ENCODE measurements around the gene MYOCD. TPM values are rescaled to one million over a fixed set of nuclear protein-coding genes. Genes with fewer than 3 reads are reported as not detected.
A peak's percentile ranks its signal among the peaks of the same experiment; 100 is the strongest.

Gene MYOCD
- total and polyA plus RNA-seq, 2 of the 13 experiments (the other 11 are each of a cell fraction or from before 2014, with no cell fraction given) = not detected

DNA sequence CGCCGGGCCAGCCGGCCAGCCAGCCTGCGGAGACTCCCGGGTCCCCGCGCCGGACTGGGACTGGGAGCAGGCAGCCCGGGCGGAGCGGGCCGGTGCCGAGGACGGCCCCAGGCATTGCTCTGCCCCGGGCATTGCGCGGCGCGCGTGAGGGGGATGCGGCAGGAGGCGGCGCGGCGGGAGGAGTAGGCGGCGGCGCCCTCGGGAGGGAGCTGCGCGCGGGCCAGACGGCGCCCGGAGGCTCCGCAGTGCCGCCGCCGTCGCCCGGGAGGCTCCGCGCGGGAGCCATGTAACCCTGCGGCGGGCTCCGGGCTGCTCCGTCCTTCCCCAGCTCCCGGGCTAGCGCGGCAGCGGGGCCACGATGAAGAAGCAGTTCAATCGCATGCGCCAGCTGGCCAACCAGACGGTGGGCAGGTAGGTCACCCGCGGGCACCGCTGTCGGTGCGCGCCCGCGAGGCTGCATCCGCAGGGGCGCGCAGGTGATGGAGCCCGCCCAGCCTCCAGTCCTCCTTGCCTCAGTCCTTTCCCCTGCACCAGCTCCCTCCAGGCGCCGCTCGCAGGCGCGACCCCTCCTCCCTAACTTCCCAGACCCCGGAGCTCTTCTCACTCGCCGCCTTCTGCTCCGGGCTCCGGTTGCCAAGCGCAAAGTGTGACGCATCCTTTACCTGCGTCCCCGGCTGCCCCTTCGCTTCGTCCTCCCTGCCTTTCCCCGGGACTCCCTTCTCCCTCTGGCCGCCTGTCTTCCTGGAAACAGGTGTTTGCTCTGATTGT lies 124.0 kb downstream of the MYOCD start, which contains the start of gene ARHGAP44 (continued):
- TF ChIP-seq THYN1 (CRISPR knock-in tag; IDR thresholded peaks at IDR 0.05; ENCODE audit: borderline replicate concordance, low read depth) (no peak), ZNF777 (CRISPR knock-in tag; IDR thresholded peaks at IDR 0.05) (peak; percentile 98), NFKB2 (CRISPR knock-in tag; IDR thresholded peaks at IDR 0.05; ENCODE audit: borderline replicate concordance) (no peak)
- TF ChIP-seq, protein P1, sequence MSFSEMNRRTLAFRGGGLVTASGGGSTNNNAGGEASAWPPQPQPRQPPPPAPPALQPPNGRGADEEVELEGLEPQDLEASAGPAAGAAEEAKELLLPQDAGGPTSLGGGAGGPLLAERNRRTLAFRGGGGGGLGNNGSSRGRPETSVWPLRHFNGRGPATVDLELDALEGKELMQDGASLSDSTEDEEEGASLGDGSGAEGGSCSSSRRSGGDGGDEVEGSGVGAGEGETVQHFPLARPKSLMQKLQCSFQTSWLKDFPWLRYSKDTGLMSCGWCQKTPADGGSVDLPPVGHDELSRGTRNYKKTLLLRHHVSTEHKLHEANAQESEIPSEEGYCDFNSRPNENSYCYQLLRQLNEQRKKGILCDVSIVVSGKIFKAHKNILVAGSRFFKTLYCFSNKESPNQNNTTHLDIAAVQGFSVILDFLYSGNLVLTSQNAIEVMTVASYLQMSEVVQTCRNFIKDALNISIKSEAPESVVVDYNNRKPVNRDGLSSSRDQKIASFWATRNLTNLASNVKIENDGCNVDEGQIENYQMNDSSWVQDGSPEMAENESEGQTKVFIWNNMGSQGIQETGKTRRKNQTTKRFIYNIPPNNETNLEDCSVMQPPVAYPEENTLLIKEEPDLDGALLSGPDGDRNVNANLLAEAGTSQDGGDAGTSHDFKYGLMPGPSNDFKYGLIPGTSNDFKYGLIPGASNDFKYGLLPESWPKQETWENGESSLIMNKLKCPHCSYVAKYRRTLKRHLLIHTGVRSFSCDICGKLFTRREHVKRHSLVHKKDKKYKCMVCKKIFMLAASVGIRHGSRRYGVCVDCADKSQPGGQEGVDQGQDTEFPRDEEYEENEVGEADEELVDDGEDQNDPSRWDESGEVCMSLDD (CRISPR knock-in tag; IDR thresholded peaks at IDR 0.05; ENCODE audit: borderline replicate concordance) = no peak

DNA sequence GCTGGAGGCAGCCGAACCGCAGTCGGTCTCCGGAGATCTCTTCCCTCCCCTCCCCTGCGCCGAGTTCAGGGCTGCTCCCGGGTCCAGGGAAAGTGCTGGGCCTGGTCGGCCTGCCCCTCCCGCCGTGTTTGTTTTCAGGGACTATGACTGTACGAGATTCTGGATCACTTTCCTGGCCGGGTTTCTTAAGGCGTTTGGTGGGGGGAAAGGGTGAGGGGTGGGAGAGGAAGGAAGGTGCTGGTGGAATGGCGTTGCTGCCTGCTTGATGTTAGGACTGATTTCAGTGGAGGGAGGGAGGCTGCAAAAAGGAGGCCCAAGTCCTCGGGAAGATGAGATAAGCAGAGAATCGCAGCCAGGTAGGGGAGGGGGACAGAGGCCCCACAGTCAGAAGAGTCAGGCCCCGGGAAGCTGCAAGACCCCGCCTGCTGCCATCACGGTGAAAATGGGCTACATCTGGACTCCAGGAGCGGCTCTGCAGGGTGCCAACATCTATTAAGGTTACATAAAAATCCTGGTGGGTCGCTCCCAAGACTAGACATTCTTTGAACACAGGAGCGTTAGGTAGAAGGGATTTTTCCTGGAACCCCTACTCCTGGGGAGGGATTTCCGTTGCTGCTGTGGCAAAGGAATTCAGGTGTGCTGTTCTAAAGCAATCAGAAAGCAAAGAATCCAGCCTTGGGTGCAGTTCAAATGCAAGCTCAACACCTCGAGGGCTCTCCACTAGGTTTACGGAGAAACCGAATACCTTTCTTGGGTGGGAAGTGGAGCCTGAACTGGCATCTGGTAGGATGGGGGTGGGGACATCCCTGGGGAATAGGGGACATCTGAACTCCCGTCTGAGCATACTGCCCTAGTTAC lies 124.8 kb downstream of the MYOCD start:
- Histone ChIP-seq H3K79me2 (ENCODE audit: insufficient read depth, low read length) (no peaks in the 10 kb centered on the region), H3K27me3 (ENCODE audit: control insufficient read depth in 1 of 2, insufficient read depth in 2 of 2, low read length in 2 of 2) (peaks cover 2 to 27% of the 10 kb centered on the region in 2 experiments; a peak in 4 of 5 replicates), H2AFZ (ENCODE audit: low read length) (no peak overlapping the region), H3K4me2 (ENCODE audit: low read depth, low read length) (peak overlapping the region; percentile 82), H3K9ac (ENCODE audit: insufficient read depth, low read depth, low read length) (no peak overlapping the region), H3K4me3 (replicated peaks in 1 of 3; ENCODE audit: insufficient read depth in 1 of 3, low read depth in 2 of 3, low read length in 3 of 3) (peak overlapping the region; percentile 71 to 78 (median 73)), H3K4me1 (ENCODE audit: insufficient read depth, low read length) (peaks cover 16% of the 10 kb centered on the region), H3K9me3 (ENCODE audit: low read length) (no peaks in the 10 kb centered on the region), H3K27ac (ENCODE audit: extremely low read length, insufficient read depth, low read length) (no peak overlapping the region), H3K36me3 (replicated peaks in 1 of 2; ENCODE audit: control insufficient read depth in 1 of 2, insufficient read depth in 2 of 2, low read length in 2 of 2) (no peaks in the 10 kb centered on the region), H4K20me1 (ENCODE audit: insufficient read depth, low read length) (no peaks in the 10 kb centered on the region)
- in situ Hi-C loops (cut with HindIII; ENCODE audit: extremely low pct_ligation_motif_present, low pct_unique_long_range_greater_than_20kb) (no loop called here), intact Hi-C loops (cut with micrococcal nuclease; ENCODE audit: unreplicated experiment) (no loop called here)
- WGBS (ENCODE audit: low lambda C conversion rate) = 3% methylated on average over 22 of the region's 27 CpGs
- ChIA-PET POLR2A (no interaction called here), CTCF (ENCODE audit: low intra/inter-chr PET ratio, low total read pairs) (no interaction called here)
- no TSS peak for BruUV-seq (replicated peaks)
- peak; percentile 43 for ATAC-seq
- DNase-seq (ENCODE audit: low spot score) = no peak
- FAIRE-seq = no peak
- no peak for TF ChIP-seq SKI (IDR thresholded peaks at IDR 0.05; ENCODE audit: partially characterized antibody)
- TF ChIP-seq SAP130 (CRISPR knock-in tag; IDR thresholded peaks at IDR 0.05; ENCODE audit: low read depth) = 0 out of 2 replicates have a peak, but pooled peaks have one; percentile 7
- TF ChIP-seq NRL (CRISPR knock-in tag; IDR thresholded peaks at IDR 0.05; ENCODE audit: borderline replicate concordance) = 0 out of 2 replicates have a peak, but pooled peaks have one; percentile 40
- 0 out of 2 replicates have a peak, but pooled peaks have one; percentile 0 for TF ChIP-seq ZNF431 (CRISPR knock-in tag; IDR thresholded peaks at IDR 0.05; ENCODE audit: borderline replicate concordance, low read depth)
- peak; percentile 46 for TF ChIP-seq ZFX (CRISPR knock-in tag; IDR thresholded peaks at IDR 0.05; ENCODE audit: low read depth)
- TF ChIP-seq SRY (CRISPR knock-in tag; IDR thresholded peaks at IDR 0.05) = peak; percentile 72; the same call in 1 of the 2 replicates
- TF ChIP-seq ZSCAN25 (CRISPR knock-in tag; IDR thresholded peaks at IDR 0.05) = peak; percentile 4; the same call in 1 of the 2 replicates
- TF ChIP-seq, protein P2, sequence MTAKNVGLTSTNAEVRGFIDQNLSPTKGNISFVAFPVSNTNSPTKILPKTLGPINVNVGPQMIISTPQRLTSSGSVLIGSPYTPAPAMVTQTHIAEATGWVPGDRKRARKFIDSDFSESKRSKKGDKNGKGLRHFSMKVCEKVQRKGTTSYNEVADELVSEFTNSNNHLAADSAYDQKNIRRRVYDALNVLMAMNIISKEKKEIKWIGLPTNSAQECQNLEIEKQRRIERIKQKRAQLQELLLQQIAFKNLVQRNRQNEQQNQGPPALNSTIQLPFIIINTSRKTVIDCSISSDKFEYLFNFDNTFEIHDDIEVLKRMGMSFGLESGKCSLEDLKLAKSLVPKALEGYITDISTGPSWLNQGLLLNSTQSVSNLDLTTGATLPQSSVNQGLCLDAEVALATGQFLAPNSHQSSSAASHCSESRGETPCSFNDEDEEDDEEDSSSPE (CRISPR knock-in tag; IDR thresholded peaks at IDR 0.05) = no peak
- TF ChIP-seq, protein P3, sequence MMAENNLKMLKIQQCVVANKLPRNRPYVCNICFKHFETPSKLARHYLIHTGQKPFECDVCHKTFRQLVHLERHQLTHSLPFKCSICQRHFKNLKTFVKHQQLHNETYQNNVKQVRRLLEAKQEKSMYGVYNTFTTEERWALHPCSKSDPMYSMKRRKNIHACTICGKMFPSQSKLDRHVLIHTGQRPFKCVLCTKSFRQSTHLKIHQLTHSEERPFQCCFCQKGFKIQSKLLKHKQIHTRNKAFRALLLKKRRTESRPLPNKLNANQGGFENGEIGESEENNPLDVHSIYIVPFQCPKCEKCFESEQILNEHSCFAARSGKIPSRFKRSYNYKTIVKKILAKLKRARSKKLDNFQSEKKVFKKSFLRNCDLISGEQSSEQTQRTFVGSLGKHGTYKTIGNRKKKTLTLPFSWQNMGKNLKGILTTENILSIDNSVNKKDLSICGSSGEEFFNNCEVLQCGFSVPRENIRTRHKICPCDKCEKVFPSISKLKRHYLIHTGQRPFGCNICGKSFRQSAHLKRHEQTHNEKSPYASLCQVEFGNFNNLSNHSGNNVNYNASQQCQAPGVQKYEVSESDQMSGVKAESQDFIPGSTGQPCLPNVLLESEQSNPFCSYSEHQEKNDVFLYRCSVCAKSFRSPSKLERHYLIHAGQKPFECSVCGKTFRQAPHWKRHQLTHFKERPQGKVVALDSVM (CRISPR knock-in tag; IDR thresholded peaks at IDR 0.05) = peak; percentile 77

Data from HepG2 (cell line).